SU-DHL-6 (cell line): ENCODE data around the gene ANK3.

Experiments
- H2AFZ ChIP-seq: fragments of 200-600 bp; sonication (generic); 2 replicates; pipeline ENCODE4 v1.6.1; 2014; ENCODE audit warnings: low read depth, mild to moderate bottlenecking, moderate library complexity, mixed read lengths, antibody characterized with exemption, low read length; ENCODE audit not compliant: severe bottlenecking
- H3F3A ChIP-seq: fragments of 200-600 bp; shearing (Covaris generic); 2 replicates; pipeline ENCODE4 v1.6.0; 2016; ENCODE audit warnings: antibody characterized with exemption, mild to moderate bottlenecking; ENCODE audit not compliant: insufficient read depth
- H3K27ac ChIP-seq: fragments of 200-600 bp; sonication (generic); 2 replicates; pipeline ENCODE4 v1.5.1; 2016; ENCODE audit warnings: low read depth, mild to moderate bottlenecking, low read length, moderate library complexity, mixed read lengths
- H3K27me3 ChIP-seq: fragments of 200-600 bp; sonication (generic), shearing (Covaris generic); 2 replicates; pipeline ENCODE4 v1.6.0; 2014; ENCODE audit warnings: mild to moderate bottlenecking, low read length
- H3K36me3 ChIP-seq: fragments of 200-600 bp; sonication (generic); 2 replicates; pipeline ENCODE4 v1.6.1; 2014; ENCODE audit warnings: mild to moderate bottlenecking, low read length, mixed read lengths
- H3K4me2 ChIP-seq: fragments of 300-600, 200-600 bp; shearing (Covaris generic), sonication (generic); 2 replicates; pipeline ENCODE4 v1.6.0; 2014; ENCODE audit warnings: low read length, low read depth, mild to moderate bottlenecking; ENCODE audit not compliant: poor library complexity, severe bottlenecking
- H3K4me3 ChIP-seq: fragments of 200-600 bp; sonication (generic); 2 replicates; pipeline ENCODE4 v1.5.1; 2014; ENCODE audit warnings: antibody characterized with exemption, low read length, mild to moderate bottlenecking, mixed read lengths; ENCODE audit not compliant: insufficient read depth, poor library complexity, severe bottlenecking
- H3K79me2 ChIP-seq: fragments of 200-600 bp; sonication (generic); 2 replicates; pipeline ENCODE4 v1.6.1; 2014; ENCODE audit warnings: mild to moderate bottlenecking, low read length, moderate library complexity; ENCODE audit not compliant: insufficient read depth
- H3K9ac ChIP-seq: fragments of 200-600 bp; sonication (generic); 2 replicates; pipeline ENCODE4 v1.7.0; 2014; ENCODE audit warnings: mild to moderate bottlenecking, low read length
- H3K9me2 ChIP-seq: fragments of 200-600 bp; sonication (generic); replicated peaks from 2 replicates; pipeline ENCODE4 v1.6.1; 2014; ENCODE audit warnings: low read length; ENCODE audit not compliant: insufficient read depth
- H3K9me3 ChIP-seq: fragments of 200-600 bp; sonication (generic); 2 replicates; pipeline ENCODE4 v1.6.1; 2014; ENCODE audit warnings: low read length, mixed read lengths; ENCODE audit not compliant: insufficient read depth
- H4K20me1 ChIP-seq: fragments of 200-600 bp; sonication (generic); 2 replicates; pipeline ENCODE4 v1.6.1; 2014; ENCODE audit warnings: low read depth, mild to moderate bottlenecking, antibody characterized with exemption, low read length, moderate library complexity, mixed read lengths
- EZH2phosphoT487 ChIP-seq: fragments of 200-600 bp; sonication (generic), shearing (Covaris generic); conservative IDR thresholded peaks from 2 replicates; pipeline ENCODE4 v1.6.1; 2018; ENCODE audit warnings: mild to moderate bottlenecking, antibody characterized with exemption, low read length, moderate library complexity, mixed read lengths
- TF ChIP-seq, protein P1 (sequence below): fragments of 200-600 bp; sonication (generic); IDR thresholded peaks from one replicate; pipeline ENCODE4 v1.5.1; 2017; ENCODE audit warnings: antibody characterized with exemption, mild to moderate bottlenecking, low read length, moderate library complexity; ENCODE audit not compliant: insufficient read depth, poor library complexity, severe bottlenecking

The ANK3 gene

DNA sequence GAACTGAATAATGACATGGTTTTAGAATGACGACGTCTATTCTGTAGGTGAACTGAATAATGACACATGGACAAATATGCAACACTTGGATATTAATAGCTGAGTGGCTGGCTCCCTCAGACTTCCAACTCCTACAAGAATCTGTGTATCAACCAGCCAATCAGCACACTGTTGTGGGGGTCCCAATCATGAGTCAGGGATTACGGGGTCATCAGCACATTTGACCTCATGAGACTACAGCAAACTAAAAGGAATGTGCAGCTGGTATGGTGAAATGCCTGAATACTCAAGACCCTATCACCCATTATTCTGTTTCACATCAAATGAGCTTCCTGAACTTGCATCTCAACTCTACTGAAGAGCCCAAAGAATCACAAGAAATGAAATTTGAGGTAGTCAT lies 192.5 kb downstream of the ANK3 start:
- Histone ChIP-seq H3K27me3 (no peaks in the 10 kb centered on the region), H3K9me2 (no peaks in the 10 kb centered on the region), H3K9me3 (no peaks in the 10 kb centered on the region), H3K27ac (no peak overlapping the region), H3K4me3 (no peak overlapping the region), H3K4me2 (no peak overlapping the region), H2AFZ (no peak overlapping the region), H4K20me1 (no peaks in the 10 kb centered on the region), H3K9ac (no peak overlapping the region), H3K36me3 (peaks cover 29% of the 10 kb centered on the region; the same call in 1 of the 2 replicates), H3F3A (no peaks in the 10 kb centered on the region), H3K79me2 (no peaks in the 10 kb centered on the region)
- no peak for TF ChIP-seq EZH2phosphoT487
- TF ChIP-seq, protein P1, sequence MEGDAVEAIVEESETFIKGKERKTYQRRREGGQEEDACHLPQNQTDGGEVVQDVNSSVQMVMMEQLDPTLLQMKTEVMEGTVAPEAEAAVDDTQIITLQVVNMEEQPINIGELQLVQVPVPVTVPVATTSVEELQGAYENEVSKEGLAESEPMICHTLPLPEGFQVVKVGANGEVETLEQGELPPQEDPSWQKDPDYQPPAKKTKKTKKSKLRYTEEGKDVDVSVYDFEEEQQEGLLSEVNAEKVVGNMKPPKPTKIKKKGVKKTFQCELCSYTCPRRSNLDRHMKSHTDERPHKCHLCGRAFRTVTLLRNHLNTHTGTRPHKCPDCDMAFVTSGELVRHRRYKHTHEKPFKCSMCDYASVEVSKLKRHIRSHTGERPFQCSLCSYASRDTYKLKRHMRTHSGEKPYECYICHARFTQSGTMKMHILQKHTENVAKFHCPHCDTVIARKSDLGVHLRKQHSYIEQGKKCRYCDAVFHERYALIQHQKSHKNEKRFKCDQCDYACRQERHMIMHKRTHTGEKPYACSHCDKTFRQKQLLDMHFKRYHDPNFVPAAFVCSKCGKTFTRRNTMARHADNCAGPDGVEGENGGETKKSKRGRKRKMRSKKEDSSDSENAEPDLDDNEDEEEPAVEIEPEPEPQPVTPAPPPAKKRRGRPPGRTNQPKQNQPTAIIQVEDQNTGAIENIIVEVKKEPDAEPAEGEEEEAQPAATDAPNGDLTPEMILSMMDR: no peak

DNA sequence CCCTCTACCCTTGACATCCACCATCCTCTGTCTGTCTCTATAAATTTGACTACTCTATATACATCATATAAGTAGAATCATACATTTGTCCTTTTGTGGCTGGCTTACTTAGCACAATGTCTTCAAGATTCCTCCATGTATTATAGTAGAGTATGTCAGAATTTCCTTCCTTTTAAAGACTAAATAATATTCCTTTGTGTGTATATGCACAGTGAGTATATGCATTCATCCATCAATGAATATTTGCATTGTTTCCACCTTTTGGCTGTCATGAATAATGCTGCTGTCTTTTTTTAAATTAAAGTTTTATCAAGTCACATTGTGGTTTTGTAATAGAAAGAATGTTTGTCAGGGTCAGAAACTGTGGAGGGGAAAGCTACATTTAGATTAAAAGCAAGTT lies 195.3 kb downstream of the ANK3 start:
- Histone ChIP-seq H3K9ac (no peak overlapping the region), H3K79me2 (no peaks in the 10 kb centered on the region), H3K9me3 (no peaks in the 10 kb centered on the region), H3K27me3 (no peaks in the 10 kb centered on the region), H3K4me2 (no peak overlapping the region), H3F3A (no peaks in the 10 kb centered on the region), H3K27ac (no peak overlapping the region), H3K9me2 (no peaks in the 10 kb centered on the region), H3K4me3 (no peak overlapping the region), H3K36me3 (peaks cover 41% of the 10 kb centered on the region), H4K20me1 (no peaks in the 10 kb centered on the region), H2AFZ (no peak overlapping the region)
- TF ChIP-seq EZH2phosphoT487: no peak
- TF ChIP-seq, protein P1: no peak

DNA sequence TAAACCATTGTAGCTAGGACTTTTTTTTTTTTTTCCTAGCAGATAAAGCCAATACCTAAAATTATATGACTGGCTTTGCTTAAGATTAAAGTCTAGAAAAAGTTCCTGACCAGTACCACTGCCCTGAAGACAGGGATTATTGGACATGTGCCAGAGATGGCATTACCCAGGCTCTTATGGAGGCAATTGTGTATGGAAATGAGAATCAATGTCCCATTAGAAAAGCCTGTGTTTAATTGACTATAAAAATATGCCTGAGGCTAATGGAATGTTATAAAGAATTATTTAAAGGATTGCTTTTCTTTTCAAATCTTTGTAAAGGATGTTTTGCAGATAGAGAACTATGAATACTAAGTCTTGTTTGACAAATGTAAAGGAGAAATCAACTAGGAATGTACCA lies 196.7 kb downstream of the ANK3 start:
- H3F3A ChIP-seq: no peaks in the 10 kb centered on the region
- H3K36me3 ChIP-seq: peaks cover 41% of the 10 kb centered on the region
- no peaks in the 10 kb centered on the region for H4K20me1 ChIP-seq
- no peak overlapping the region for H2AFZ ChIP-seq
- H3K4me3 ChIP-seq: no peak overlapping the region
- no peaks in the 10 kb centered on the region for H3K9me2 ChIP-seq
- no peaks in the 10 kb centered on the region for H3K79me2 ChIP-seq
- H3K27me3 ChIP-seq: no peaks in the 10 kb centered on the region
- H3K9ac ChIP-seq: no peak overlapping the region
- H3K4me2 ChIP-seq: no peak overlapping the region
- H3K27ac ChIP-seq: no peak overlapping the region
- H3K9me3 ChIP-seq: no peaks in the 10 kb centered on the region
- TF ChIP-seq, protein P1: no peak
- TF ChIP-seq EZH2phosphoT487: no peak

DNA sequence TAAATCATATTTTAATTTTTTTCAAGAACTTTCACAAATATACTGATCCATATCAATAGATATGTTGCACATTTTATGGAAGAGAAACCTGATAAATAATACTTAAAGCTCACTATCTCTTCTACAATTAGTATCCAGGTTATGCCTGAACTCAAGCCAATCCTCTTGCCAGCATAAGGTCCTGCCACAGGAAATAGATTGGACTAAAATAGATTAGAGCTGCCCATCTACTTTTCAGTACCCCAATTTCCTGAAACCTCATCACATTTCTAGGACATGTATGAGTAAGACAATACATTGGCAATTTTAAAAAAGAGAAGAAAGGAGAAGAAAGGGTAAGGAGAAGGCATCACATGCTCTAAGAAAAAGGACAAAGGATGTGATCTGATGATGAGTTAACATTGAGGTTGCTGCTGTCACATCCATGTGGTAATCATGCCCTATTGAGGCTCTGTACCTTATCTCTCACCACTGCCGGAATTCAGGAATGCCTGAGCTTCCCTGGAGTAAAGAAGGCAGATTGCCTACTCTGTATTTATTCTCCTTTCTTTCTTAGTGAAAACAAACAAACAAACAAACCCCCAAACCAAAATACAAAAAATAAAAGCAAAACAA lies 199.7 kb downstream of the ANK3 start:
- Histone ChIP-seq H4K20me1 (no peaks in the 10 kb centered on the region), H3K36me3 (peaks cover 30% of the 10 kb centered on the region), H3K79me2 (no peaks in the 10 kb centered on the region), H3K27ac (no peak overlapping the region), H3K27me3 (no peaks in the 10 kb centered on the region), H3K9me3 (no peaks in the 10 kb centered on the region), H3K4me2 (no peak overlapping the region), H3F3A (no peaks in the 10 kb centered on the region), H3K4me3 (no peak overlapping the region), H3K9ac (no peak overlapping the region), H2AFZ (no peak overlapping the region), H3K9me2 (no peaks in the 10 kb centered on the region)
- no peak for TF ChIP-seq EZH2phosphoT487
- TF ChIP-seq, protein P1: no peak
